OCI-LY7 (cell line): ENCODE results near the gene GALNT17. TPM values are rescaled to one million over a fixed set of nuclear protein-coding genes. Genes with fewer than 3 reads are reported as not detected.

Experiments
- BruUV-seq: library from RNA; stranded (reverse); fragments of 400-500 nt; replicated peaks from 2 replicates; lab custom pipeline; 2021; lab: Mats Ljungman, UMichigan
- CTCF ChIA-PET: fragments of 300-600 bp; sonication (Branson Sonifier 250); formaldehyde crosslinking; loops from one replicate; lab custom pipeline; 2022; ENCODE audit warnings: antibody characterized with exemption; ENCODE audit not compliant: unreplicated experiment; lab: Charles Lee
- POLR2A ChIA-PET: fragments of 300-600 bp; sonication (Branson Sonifier 250); formaldehyde crosslinking; loops from one replicate; lab custom pipeline; 2022; ENCODE audit warnings: antibody characterized with exemption; lab: Charles Lee
- DNase-seq: peaks from one replicate; pipeline ENCODE4 v3.0.0-alpha.2; 2015; ENCODE audit warnings: low spot score
- H2AFZ ChIP-seq: fragments of 200-600 bp; sonication (generic), shearing (Covaris generic); 2 replicates; pipeline ENCODE4 v1.6.1; 2014; ENCODE audit warnings: mild to moderate bottlenecking, antibody characterized with exemption, low read length, moderate library complexity
- H3K27ac ChIP-seq: fragments of 200-600 bp; sonication (generic); 2 replicates; pipeline ENCODE4 v1.5.1; 2014; ENCODE audit warnings: mixed run types, low read depth, mild to moderate bottlenecking, moderate library complexity, low read length, inconsistent platforms; ENCODE audit not compliant: poor library complexity, severe bottlenecking
- H3K36me3 ChIP-seq: fragments of 200-600 bp; sonication (generic); 2 replicates; pipeline ENCODE4 v1.6.1; 2014; ENCODE audit warnings: mild to moderate bottlenecking, antibody characterized with exemption, low read length, moderate library complexity, mixed read lengths; ENCODE audit not compliant: insufficient read depth
- H3K4me1 ChIP-seq: fragments of 200-600 bp; sonication (generic); 2 replicates; pipeline ENCODE4 v1.5.1; 2014; ENCODE audit warnings: mild to moderate bottlenecking, low read length; ENCODE audit not compliant: insufficient read depth, poor library complexity, severe bottlenecking
- H3K4me2 ChIP-seq: fragments of 200-600 bp; sonication (generic); 2 replicates; pipeline ENCODE4 v1.6.1; 2014; ENCODE audit warnings: mild to moderate bottlenecking, low read length
- H3K4me3 ChIP-seq: fragments of 200-600 bp; sonication (generic); 2 replicates; pipeline ENCODE4 v1.5.1; 2014; ENCODE audit warnings: mild to moderate bottlenecking, low read depth, low read length; ENCODE audit not compliant: poor library complexity, severe bottlenecking
- H3K79me2 ChIP-seq: fragments of 200-600 bp; sonication (generic); 2 replicates; pipeline ENCODE4 v1.6.1; 2016; ENCODE audit warnings: low read depth, mild to moderate bottlenecking, low read length, moderate library complexity, mixed read lengths; ENCODE audit not compliant: insufficient read depth
- H3K9me2 ChIP-seq: fragments of 200-600 bp; sonication (generic); 2 replicates; pipeline ENCODE4 v1.6.1; 2016; ENCODE audit warnings: mild to moderate bottlenecking, low read length, mixed read lengths; ENCODE audit not compliant: insufficient read depth
- H3K9me3 ChIP-seq: fragments of 200-600 bp; sonication (generic); 2 replicates; pipeline ENCODE4 v1.6.1; 2014; ENCODE audit warnings: mild to moderate bottlenecking, mixed run types, low read length, mixed read lengths
- H4K20me1 ChIP-seq: fragments of 200-600 bp; sonication (generic); 2 replicates; pipeline ENCODE4 v1.6.1; 2014; ENCODE audit warnings: mild to moderate bottlenecking, antibody characterized with exemption, low read length, moderate library complexity, mixed read lengths; ENCODE audit not compliant: insufficient read depth
- CTCF ChIP-seq: fragments of 200-600 bp; sonication (generic); conservative IDR thresholded peaks from 2 replicates; pipeline ENCODE4 v1.5.1; 2014; ENCODE audit warnings: mild to moderate bottlenecking, antibody characterized with exemption, low read length, moderate library complexity, mixed read lengths
- EZH2phosphoT487 ChIP-seq: fragments of 200-600 bp; sonication (generic); IDR thresholded peaks from 2 replicates; pipeline ENCODE4 v1.6.1; 2018; ENCODE audit warnings: low read depth, borderline replicate concordance, mild to moderate bottlenecking, mixed run types, antibody characterized with exemption, low read length, moderate library complexity, mixed read lengths
- intact Hi-C: fragments of 100-400 bp; cut with micrococcal nuclease; formaldehyde crosslinking; loops from one replicate; pipeline ENCODE4 v1.10.0; 2022; ENCODE audit not compliant: unreplicated experiment
- total RNA-seq, 2 experiments: library from RNA; depleted of rRNA in 1 of 2; stranded (reverse); fragments of >200 nt in 1 of 2; shearing (Covaris generic) in 1 of 2; gene quantifications; 2 replicates each; pipeline ENCODE4 v1.2.3, GENCODE V29; 2014 to 2022

GALNT17 gene
- total RNA-seq, 2 experiments from 2014 or later = not detected

GRCh38 chr7:71186535-71187057 is 54.7 kb downstream of the GALNT17 start:
- Histone ChIP-seq H3K27ac (no peak overlapping the region), H3K4me1 (no peaks in the 10 kb centered on the region), H4K20me1 (no peaks in the 10 kb centered on the region), H3K79me2 (no peaks in the 10 kb centered on the region), H3K9me2 (no peaks in the 10 kb centered on the region), H3K4me2 (no peak overlapping the region), H3K36me3 (no peaks in the 10 kb centered on the region), H2AFZ (no peak overlapping the region), H3K9me3 (no peaks in the 10 kb centered on the region), H3K4me3 (no peak overlapping the region)
- TF ChIP-seq CTCF (no peak), EZH2phosphoT487 (no peak)
- CTCF ChIA-PET = no interaction called here
- DNase-seq = no peak
- intact Hi-C loops = no loop called here
- POLR2A ChIA-PET = no interaction called here
- no TSS peak for BruUV-seq

GRCh38 chr7:71191771-71192170 is 59.8 kb downstream of the GALNT17 start:
- H3K36me3 ChIP-seq = no peaks in the 10 kb centered on the region
- H3K4me1 ChIP-seq = no peaks in the 10 kb centered on the region
- no TSS peak for BruUV-seq
- no peak overlapping the region for H3K27ac ChIP-seq
- H3K9me3 ChIP-seq = no peaks in the 10 kb centered on the region
- no peaks in the 10 kb centered on the region for H4K20me1 ChIP-seq
- no peak overlapping the region for H3K4me3 ChIP-seq
- ChIA-PET CTCF (no interaction called here), POLR2A (no interaction called here)
- intact Hi-C loops = no loop called here
- H3K79me2 ChIP-seq = no peaks in the 10 kb centered on the region
- DNase-seq = no peak
- TF ChIP-seq CTCF = no peak
- TF ChIP-seq EZH2phosphoT487 = no peak
- no peak overlapping the region for H2AFZ ChIP-seq
- H3K4me2 ChIP-seq = no peak overlapping the region
- H3K9me2 ChIP-seq = no peaks in the 10 kb centered on the region

GRCh38 chr7:71193099-71193810 is 61.3 kb downstream of the GALNT17 start:
- Histone ChIP-seq H3K4me1 (no peaks in the 10 kb centered on the region), H3K9me2 (no peaks in the 10 kb centered on the region), H3K79me2 (no peaks in the 10 kb centered on the region), H3K36me3 (no peaks in the 10 kb centered on the region), H3K4me2 (no peak overlapping the region), H3K9me3 (no peaks in the 10 kb centered on the region), H4K20me1 (no peaks in the 10 kb centered on the region), H3K4me3 (no peak overlapping the region), H2AFZ (no peak overlapping the region), H3K27ac (no peak overlapping the region)
- intact Hi-C loops = no loop called here
- BruUV-seq = no TSS peak
- ChIA-PET POLR2A (interaction anchor here (0.6 to 0.7 kb wide), 2 partner anchors 317 to 498 kb away, joined by 4 read pairs; no protein-coding TSS in a partner anchor), CTCF (no interaction called here)
- no peak for TF ChIP-seq CTCF
- no peak for TF ChIP-seq EZH2phosphoT487
- DNase-seq = no peak
